Adrenal gland (tissue), 12 donors: ENCODE measurements around the gene RCAN1. TPM values are rescaled to one million over a fixed set of nuclear protein-coding genes. Genes with fewer than 3 reads are reported as not detected.

Experiments used
- DNase-seq, 7 donors: peaks; one replicate each; pipeline ENCODE4 v3.0.0-alpha.2; 2019 to 2020
- H3K27ac ChIP-seq, 5 donors: fragments of 200-600 bp; sonication (generic) in 4 of 5; 1 replicate in 3 of 5; 2 replicates in 2 of 5; pipeline versions ENCODE4 v1.5.1 to v1.8.0; 2016 to 2020; ENCODE audit warnings: mild to moderate bottlenecking in 1 of 5
- H3K27me3 ChIP-seq: fragments of 200-600 bp; 2 replicates; pipeline ENCODE4 v1.8.0; 2021
- H3K36me3 ChIP-seq, 2 donors: fragments of 200-600 bp; replicated peaks in 1 of 2; 1 replicate in 1 of 2; 2 replicates in 1 of 2; pipeline versions ENCODE4 v1.5.1 to v1.8.0; 2018 to 2022
- H3K4me1 ChIP-seq, 2 donors: fragments of 200-600 bp; replicated peaks in 1 of 2; 1 replicate in 1 of 2; 2 replicates in 1 of 2; pipeline versions ENCODE4 v1.5.1 to v1.8.0; 2018 to 2021
- H3K4me3 ChIP-seq, 4 donors: fragments of 200-600 bp; sonication (generic) in 3 of 4; one replicate each; pipeline ENCODE4 v1.5.1; 2016 to 2018
- H3K9me3 ChIP-seq, 3 donors: fragments of 200-600 bp; sonication (generic) in 1 of 3; replicated peaks in 1 of 3; 1 replicate in 2 of 3; 2 replicates in 1 of 3; pipeline versions ENCODE4 v1.5.1 to v1.8.0; 2016 to 2021
- CTCF ChIP-seq, 6 experiments: fragments of 450-650 bp in 4 of 6; fragments of 200-600 bp in 2 of 6; sonication (generic) in 1 of 6; IDR thresholded peaks; 1 replicate in 5 of 6; 2 replicates in 1 of 6; pipeline versions ENCODE4 v1.5.1 to v1.8.0; 2016 to 2021; ENCODE audit warnings: antibody characterized with exemption in 6 of 6, mild to moderate bottlenecking in 2 of 6, moderate library complexity in 1 of 6
- POLR2A ChIP-seq, 2 donors: fragments of 450-650 bp; IDR thresholded peaks; one replicate each; pipeline ENCODE4 v1.6.1; 2017; ENCODE audit warnings: antibody characterized with exemption in 2 of 2, mild to moderate bottlenecking in 2 of 2, moderate library complexity in 1 of 2
- WGBS, 4 donors: extraction: QIAGEN DNeasy Blood & Tissue Kit in 2 of 4; methylation state at CpG; one replicate each; pipeline versions ENCODE4 v1.1.5 to v1.1.7; 2013 to 2017; 5-methylcytosine and 5-hydroxymethylcytosine counted together
- intact Hi-C, 2 donors: fragments of 100-400 bp; cut with DNase I; formaldehyde crosslinking; loops; one replicate each; pipeline versions ENCODE4 v1.14.1 to v1.15.0; 2022 to 2023
- polyA plus RNA-seq, 3 donors: library from polyadenylated mRNA; stranded (reverse); fragments of 200-250 nt in 2 of 3; fragments of 350-450 nt in 1 of 3; fragmentation: Illumina TruSeq in 1 of 3; extraction: RNeasy Lipid Tissue Mini Kit (QIAGEN cat#74804) in 1 of 3; gene quantifications; one replicate each; pipeline ENCODE4 v1.2.3, GENCODE V29; 2013 to 2014
- total RNA-seq, 9 donors: library from RNA; depleted of rRNA in 4 of 9; stranded (reverse); fragments of >200 nt in 4 of 9; fragments of 120-200 nt in 1 of 9; fragmentation: NEBNext Ultra II Directional in 1 of 9; extraction: Animal tissue kit (Norgen Biotek cat#: 25700) in 1 of 9; gene quantifications; one replicate each; pipeline versions ENCODE4 v1.1.0 to v1.2.4, GENCODE V29; 2013 to 2023
- donor health status: healthy with polysubstance abuse.
- donor health status: Bipolar disorder and iron deficiency.
- donor health status: DM: yes; HTN: yes; CAD: no.
- donor health status: DM: no; HTN: no; CAD: no.
- donor health status: DM: no; HTN: no; CAD: no.
- donor health status: DM: yes; HTN: yes; CAD: no.

Gene RCAN1
- total and polyA plus RNA-seq, 12 donors, result 11.5 to 74.4 (median 23.4) TPM

DNA sequence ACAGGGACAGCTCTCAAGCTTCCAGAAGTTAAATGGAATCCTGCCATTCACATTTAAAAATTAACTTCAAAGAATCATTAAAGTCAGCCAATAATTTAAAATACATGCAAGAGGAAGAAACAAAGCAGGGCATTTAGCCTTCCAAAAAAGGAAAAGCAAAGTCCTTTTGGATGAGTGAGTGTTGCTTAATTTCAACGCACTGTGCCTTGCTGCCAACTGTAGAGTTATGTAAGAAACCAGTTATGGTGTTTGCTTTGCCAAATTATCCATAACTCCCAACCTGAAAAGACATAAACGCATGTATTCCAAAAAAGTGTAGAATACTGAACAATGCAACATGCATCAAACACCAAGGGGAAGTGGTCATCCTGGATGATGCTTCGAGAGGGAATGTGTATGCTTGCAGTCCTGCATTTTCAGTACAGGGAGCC, 86.8 kb downstream of the RCAN1 start:
- TF ChIP-seq CTCF (IDR thresholded peaks at IDR 0.05) (no peak), POLR2A (IDR thresholded peaks at IDR 0.05) (no peak)
- Histone ChIP-seq H3K27ac (peak overlapping the region in 1 of 5 donors; percentile 92), H3K4me1 (peaks cover 0 to 28% of the 10 kb centered on the region in 2 donors), H3K4me3 (no peak overlapping the region), H3K9me3 (no peaks in the 10 kb centered on the region), H3K36me3 (peaks cover 0 to 3% of the 10 kb centered on the region in 2 donors), H3K27me3 (no peaks in the 10 kb centered on the region)
- intact Hi-C loops, result no loop called here
- DNase-seq, result no peak
- WGBS, 4 donors, result 74 to 79% (median 76%) methylated on average over 3 of the region's 3 CpGs

DNA sequence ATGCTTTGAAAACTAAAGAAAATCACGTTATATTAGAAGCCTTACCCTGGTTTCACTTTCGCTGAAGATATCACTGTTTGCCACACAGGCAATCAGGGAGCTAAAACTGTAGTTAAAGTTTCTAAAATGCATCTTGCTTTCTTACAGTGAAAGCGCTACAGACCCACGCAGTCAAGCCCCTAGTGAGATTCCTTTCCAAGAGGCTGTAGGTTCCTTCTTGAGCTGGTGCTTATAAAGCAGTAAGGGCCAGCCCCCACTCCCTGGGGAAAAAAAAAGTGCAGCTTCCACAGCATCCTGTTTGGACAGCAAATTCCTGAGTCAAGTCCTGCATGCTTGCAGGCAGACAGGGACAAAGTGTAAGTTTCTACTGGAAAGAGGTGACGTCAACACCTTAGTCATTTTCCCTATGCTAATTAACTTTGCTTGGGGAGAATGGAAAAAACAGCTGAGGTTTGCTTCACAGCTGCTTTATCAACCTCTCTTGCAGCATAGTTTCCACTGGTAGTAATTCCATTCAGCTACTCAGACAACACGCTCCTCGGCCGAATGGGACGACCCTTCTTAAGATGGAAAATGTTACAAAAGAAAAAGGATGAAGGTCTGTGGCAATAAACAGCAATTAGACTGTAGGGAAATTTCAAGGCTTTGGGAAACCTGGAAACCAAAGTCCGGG, 88.2 kb downstream of the RCAN1 start:
- no peaks in the 10 kb centered on the region for H3K27me3 ChIP-seq
- 15 to 26% (median 18%) methylated on average over 10 of the region's 10 CpGs for WGBS, 4 donors
- TF ChIP-seq POLR2A (IDR thresholded peaks at IDR 0.05), result peak; percentile 55 to 83
- no peak for TF ChIP-seq CTCF (IDR thresholded peaks at IDR 0.05)
- peak; percentile 62 to 92 (median 82) for DNase-seq
- H3K4me1 ChIP-seq, result peaks cover 0 to 34% of the 10 kb centered on the region in 2 donors
- no peaks in the 10 kb centered on the region for H3K9me3 ChIP-seq
- peak overlapping the region in 2 of 4 donors; percentile 17 to 47 for H3K4me3 ChIP-seq
- intact Hi-C loops, result no loop called here
- H3K27ac ChIP-seq, result peak overlapping the region; percentile 77 to 92 (median 88)
- H3K36me3 ChIP-seq, result peaks cover 0 to 9% of the 10 kb centered on the region in 2 donors

- Histone ChIP-seq H3K9me3 (no peaks in the 10 kb centered on the region), H3K27me3 (no peaks in the 10 kb centered on the region), H3K4me1 (peaks cover 0 to 33% of the 10 kb centered on the region in 2 donors), H3K4me3 (peak overlapping the region in 2 of 4 donors; percentile 17 to 47), H3K27ac (peak overlapping the region; percentile 77 to 92 (median 88)), H3K36me3 (peaks cover 0 to 14% of the 10 kb centered on the region in 2 donors)
- TF ChIP-seq CTCF (IDR thresholded peaks at IDR 0.05), result no peak
- TF ChIP-seq POLR2A (IDR thresholded peaks at IDR 0.05), result no peak
- DNase-seq, result no peak
- intact Hi-C loops, result no loop called here
- WGBS, 4 donors, result 43 to 54% (median 47%) methylated on average over 5 of the region's 5 CpGs
Measured at GRCh38 chr21:34526241-34526617, 88.7 kb downstream of the RCAN1 start.

- no peak for TF ChIP-seq POLR2A (IDR thresholded peaks at IDR 0.05)
- no peak for TF ChIP-seq CTCF (IDR thresholded peaks at IDR 0.05)
- peaks cover 0 to 32% of the 10 kb centered on the region in 2 donors for H3K4me1 ChIP-seq
- peak overlapping the region in 2 of 5 donors; percentile 43 to 92 for H3K27ac ChIP-seq
- H3K36me3 ChIP-seq, result peaks cover 0 to 19% of the 10 kb centered on the region in 2 donors
- intact Hi-C loops, result no loop called here
- 74 to 78% (median 76%) methylated on average over 31 of the region's 31 CpGs for WGBS, 4 donors
- DNase-seq, result no peak
- H3K27me3 ChIP-seq, result no peaks in the 10 kb centered on the region
- H3K4me3 ChIP-seq, result peak overlapping the region in 1 of 4 donors; percentile 47
- no peaks in the 10 kb centered on the region for H3K9me3 ChIP-seq
Measured at GRCh38 chr21:34524646-34525601, 90.0 kb downstream of the RCAN1 start.
